HG03108 (cell line): Measurements from ENCODE around the gene FBXL19.

Source experiments
- ATAC-seq: cut with Tn5 transposase; IDR thresholded peaks from one replicate; pipeline ENCODE4 v1.9.1; 2021; ENCODE audit warnings: moderate library complexity; ENCODE audit not compliant: unreplicated experiment

Gene FBXL19

DNA sequence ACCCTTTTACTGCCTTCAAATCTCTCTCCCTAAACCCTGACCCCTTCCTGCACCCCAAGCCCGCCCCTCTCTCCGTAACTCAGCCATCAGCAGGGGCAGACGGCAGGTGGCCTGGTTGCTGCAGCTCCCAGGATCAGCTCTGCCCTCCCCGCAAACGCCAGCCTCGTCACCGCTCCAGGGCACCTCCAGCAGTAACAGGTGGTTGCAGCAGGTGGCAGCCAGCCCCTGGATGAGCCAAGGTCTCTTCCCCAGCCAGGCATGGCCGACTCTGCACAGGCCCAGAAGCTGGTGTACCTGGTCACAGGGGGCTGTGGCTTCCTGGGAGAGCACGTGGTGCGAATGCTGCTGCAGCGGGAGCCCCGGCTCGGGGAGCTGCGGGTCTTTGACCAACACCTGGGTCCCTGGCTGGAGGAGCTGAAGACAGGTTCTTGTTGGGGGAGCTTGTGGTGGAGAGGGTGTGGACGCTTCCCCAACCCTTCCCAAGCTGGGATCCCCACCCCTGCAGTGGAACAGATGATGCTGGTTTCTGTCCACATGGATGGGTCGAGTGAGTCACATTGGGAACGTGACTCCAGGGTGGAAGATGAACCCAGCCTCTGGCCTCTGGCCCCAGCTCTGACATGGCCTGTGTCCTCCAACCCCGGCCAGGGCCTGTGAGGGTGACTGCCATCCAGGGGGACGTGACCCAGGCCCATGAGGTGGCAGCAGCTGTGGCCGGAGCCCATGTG, 62.2 kb downstream of the FBXL19 start:
- no peak for ATAC-seq

DNA sequence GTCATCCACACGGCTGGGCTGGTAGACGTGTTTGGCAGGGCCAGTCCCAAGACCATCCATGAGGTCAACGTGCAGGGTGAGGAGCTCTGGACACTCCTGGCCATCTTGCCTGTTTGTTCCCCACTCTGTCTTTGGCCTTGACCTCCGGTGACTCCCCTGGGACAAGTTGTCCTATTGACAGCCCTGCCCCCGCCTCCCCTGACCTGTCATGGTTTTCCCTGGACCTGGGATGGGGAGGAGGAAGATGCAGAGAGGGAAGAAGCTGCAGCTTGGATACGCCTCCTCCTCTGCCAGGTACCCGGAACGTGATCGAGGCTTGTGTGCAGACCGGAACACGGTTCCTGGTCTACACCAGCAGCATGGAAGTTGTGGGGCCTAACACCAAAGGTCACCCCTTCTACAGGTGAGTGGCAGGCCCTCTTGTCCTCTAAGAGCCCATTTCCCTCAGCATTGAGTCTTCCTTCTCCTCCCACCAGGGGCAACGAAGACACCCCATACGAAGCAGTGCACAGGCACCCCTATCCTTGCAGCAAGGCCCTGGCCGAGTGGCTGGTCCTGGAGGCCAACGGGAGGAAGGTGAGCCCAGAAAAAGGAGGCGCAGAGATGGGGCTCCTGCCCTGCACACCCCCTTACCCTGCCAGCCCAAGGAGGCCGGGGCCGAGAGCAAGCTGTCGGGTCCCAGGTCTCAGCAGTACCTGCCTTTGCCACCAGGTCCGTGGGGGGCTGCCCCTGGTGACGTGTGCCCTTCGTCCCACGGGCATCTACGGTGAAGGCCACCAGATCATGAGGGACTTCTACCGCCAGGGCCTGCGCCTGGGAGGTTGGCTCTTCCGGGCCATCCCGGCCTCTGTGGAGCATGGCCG, 63.0 kb downstream of the FBXL19 start:
- ATAC-seq = no peak

DNA sequence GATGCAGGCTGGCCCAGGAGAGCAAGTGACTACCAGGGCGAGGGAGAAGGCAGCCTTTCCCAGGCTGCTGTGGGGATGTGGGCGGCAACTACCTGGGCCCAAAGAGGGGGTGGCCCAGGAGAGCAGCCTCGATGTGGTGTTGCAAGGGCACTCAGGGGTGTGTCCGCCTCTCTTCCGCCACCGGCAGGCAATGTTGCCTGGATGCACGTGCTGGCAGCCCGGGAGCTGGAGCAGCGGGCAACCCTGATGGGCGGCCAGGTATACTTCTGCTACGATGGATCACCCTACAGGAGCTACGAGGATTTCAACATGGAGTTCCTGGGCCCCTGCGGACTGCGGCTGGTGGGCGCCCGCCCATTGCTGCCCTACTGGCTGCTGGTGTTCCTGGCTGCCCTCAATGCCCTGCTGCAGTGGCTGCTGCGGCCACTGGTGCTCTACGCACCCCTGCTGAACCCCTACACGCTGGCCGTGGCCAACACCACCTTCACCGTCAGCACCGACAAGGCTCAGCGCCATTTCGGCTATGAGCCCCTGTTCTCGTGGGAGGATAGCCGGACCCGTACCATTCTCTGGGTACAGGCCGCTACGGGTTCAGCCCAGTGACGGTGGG, 64.3 kb downstream of the FBXL19 start:
- no peak for ATAC-seq

DNA sequence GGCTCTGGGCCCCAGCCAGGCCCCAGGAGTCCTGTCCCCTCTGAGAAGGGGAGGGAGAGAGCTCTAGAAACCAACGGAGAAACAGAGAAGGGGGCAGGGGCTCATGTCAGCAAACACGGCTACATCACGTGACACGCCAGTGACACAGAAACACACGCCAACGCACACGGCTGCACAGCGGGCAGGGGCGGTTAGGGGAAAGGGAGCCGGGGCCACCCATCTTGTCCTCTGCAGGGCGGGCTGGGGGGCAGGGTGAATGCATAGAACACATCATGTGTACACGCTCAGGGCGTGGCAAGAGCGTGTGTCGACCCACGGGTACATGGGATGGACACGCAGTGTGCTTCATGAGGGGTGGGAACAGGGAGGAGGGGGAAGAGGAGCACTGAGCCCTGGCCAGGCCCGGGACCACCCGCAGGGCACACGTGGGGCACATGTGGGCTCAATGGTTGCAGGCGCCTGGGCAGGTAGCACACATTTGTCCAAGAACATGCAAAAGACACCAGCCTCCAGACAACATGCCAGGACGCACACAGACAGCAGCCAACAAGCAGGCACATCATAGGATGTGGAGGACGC, 66.2 kb downstream of the FBXL19 start:
- ATAC-seq = no peak

DNA sequence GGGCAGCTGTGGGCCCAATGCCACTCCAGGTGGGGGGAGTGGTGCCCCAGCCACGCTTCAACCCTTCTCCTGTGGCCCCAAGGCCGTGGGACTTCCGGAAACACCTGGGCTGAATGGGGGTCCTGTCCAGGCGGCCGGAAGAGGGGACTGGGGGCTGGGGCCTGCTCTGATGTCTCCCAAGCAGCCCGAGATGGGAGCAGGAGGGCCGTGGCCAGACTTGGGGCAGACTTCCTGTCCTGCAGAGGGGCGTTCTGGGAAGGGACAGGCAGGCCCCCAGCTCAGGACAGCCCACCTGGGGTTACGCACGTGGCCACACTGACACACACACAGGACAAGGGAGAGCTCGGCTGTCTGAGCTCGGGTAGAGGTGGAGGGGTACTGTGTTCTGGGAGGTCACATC, 66.7 kb downstream of the FBXL19 start:
- no peak for ATAC-seq

DNA sequence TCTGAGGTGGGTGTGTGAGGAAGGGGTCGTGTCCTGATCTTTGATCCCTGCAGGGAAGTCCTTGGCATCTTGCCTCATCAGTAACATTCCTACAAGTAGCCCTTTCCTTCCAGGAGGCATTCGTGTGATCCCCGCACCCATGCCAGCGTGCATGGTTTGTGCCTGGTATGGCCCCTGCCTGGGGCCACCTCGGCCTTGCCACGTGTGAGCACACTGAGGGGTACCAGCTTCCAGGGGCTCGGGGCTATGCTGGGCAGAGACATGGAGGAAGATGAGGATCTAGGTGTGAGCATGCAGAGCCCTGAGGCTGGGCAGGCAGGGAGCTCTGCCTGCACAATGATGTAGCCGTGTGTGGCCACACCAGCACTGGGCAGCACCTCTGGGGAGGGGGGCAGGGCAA, 67.7 kb downstream of the FBXL19 start:
- no peak for ATAC-seq

DNA sequence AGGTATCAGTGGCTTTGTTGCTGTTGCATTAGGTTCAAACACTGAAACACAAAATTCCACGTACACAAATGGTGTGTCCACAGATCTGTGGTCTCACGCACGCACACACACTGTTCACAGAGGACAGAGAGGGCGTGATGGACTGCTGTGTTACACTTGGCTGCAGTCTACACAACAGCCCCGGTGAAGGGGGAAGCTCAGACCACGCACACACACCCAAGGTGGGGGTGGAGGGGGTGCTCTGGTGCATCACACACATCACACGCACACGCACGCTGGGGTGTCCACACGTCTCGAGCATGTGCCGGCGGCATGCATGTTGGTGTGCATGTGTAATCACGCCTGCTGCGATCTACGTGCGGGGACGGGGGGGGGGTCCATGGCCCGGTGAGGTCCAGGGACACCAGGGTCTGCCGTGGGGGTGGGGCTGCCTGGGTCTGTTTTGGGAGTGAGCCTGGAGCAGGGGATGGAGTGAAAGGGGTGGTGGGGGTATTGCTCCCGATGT, 69.0 kb downstream of the FBXL19 start:
- ATAC-seq = no peak

DNA sequence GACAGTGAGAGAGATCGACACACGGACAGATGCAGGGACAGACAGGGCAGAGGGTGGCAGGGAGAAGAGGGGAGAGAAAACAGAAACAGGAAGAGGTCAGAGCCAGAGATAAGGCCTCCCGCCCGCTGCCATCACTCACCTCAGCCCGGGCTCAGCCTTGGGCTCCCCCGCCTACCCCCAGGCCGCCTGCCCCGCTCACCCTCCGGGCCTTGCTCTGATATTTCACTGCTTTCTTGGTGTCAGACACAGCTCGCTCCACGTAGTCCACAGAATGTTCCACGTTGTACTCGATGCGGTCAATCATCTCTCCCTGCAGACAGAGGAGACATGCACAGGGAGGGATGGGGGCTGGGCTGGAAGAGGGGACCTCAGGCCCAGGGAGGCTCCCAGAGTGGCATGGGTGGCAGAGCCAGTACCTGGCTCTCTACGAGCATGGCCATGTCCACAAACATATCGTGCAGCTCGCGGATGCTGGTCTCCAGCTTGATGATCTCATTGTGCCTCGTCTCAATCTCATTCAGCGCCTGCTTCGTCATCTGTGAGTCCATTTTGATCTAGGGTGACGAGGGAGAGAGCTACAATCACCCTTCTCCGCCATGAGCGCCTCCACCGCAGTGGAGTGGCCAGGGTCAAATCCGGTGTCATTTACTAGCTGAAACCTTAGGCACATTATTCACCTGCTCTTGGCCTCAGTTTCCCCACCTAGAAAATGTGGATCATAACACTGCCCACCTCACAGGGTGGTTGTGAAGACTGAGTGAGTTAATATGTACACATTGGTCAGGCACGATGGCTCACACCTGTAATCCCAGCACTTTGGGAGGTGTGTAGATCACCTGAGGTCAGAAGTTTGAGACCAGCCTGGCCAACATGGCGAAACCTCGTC, 69.8 kb downstream of the FBXL19 start:
- ATAC-seq = no peak

DNA sequence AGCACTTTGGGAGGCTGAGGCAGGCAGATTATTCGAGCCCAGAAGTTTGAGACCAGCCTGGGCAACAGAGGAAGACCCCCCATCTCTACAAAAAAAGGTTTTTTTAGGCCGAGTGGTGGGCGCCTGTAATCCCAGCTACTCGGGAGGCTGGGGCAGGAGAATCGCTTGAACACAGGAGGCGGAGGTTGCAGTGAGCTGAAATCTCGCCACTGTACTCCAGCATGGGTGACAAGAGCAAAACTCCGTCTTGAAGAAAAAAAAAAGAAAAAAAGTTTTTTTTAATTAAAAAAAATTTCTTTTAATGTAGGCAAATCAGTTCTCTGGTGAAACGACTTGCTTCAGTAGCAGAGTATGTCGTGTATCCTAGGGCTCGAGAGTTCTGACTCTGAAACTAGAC, 72.6 kb downstream of the FBXL19 start:
- ATAC-seq = no peak

DNA sequence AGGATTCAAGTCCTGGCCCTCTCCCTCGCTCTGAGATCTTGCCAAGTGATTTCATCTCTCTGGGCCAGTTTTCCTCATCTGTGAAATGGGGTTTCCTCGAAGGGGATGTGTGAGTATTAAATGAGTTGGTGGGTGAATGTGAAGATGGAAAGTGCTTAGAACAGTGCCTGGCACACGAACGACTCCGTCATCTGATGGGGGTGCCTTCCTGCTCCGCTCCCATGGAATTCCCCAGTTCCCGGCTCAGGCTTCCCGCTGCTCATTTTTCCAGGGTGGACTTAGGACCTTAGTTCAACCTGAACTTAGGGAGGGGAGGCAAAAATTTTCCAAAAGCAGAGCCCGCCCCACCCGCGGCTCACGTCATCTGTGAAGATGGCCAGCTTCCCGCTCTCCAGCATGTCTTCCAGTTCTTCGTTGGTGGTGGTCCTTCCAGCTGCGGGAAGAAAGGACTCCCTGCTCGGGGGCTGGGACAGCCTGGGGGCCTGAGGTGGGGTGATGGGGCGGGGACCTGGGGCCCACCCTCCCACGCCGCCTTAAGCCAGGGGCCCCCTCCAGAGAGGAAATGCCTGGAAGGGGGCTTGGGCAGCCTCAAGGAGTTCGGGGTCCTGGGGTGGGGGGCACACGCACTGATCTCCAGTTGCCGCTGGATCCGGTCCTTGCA, 73.1 kb downstream of the FBXL19 start:
- ATAC-seq = no peak

DNA sequence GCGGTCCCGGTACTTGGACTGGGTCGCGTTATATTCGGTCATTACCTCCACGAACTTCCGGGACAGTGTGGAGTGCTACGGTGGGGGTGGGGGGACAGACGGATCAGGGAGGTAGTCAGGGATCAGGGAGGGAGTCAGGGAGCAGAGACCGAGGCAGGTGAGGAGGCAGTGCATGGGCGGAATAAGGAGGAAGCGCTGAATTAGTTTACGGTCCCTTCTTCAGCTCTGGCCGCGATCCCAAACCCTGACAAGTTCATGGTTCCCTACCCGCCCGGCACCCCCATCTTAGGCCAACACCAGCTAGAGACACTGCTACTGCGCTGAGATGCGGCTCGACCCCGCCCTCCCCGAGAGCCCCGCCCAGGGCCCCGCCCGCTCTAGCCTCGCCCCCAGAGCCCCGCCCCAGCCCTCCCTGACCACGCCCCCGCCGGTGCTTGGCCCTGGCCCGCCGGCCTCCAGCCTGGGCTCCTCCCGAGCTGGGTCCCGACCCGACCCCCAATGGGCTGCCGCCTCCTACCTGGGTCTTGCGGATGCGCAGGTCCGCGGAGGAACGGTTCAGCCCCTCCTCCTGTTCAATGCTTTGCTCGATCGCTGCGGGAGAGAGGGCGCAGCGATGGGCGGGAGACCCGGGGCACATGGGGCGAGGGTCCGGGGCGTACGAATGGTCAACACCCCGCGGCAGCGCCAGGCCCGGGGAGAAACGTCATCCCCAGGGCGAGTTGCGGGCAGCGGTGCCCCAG, 73.8 kb downstream of the FBXL19 start:
- no peak for ATAC-seq

DNA sequence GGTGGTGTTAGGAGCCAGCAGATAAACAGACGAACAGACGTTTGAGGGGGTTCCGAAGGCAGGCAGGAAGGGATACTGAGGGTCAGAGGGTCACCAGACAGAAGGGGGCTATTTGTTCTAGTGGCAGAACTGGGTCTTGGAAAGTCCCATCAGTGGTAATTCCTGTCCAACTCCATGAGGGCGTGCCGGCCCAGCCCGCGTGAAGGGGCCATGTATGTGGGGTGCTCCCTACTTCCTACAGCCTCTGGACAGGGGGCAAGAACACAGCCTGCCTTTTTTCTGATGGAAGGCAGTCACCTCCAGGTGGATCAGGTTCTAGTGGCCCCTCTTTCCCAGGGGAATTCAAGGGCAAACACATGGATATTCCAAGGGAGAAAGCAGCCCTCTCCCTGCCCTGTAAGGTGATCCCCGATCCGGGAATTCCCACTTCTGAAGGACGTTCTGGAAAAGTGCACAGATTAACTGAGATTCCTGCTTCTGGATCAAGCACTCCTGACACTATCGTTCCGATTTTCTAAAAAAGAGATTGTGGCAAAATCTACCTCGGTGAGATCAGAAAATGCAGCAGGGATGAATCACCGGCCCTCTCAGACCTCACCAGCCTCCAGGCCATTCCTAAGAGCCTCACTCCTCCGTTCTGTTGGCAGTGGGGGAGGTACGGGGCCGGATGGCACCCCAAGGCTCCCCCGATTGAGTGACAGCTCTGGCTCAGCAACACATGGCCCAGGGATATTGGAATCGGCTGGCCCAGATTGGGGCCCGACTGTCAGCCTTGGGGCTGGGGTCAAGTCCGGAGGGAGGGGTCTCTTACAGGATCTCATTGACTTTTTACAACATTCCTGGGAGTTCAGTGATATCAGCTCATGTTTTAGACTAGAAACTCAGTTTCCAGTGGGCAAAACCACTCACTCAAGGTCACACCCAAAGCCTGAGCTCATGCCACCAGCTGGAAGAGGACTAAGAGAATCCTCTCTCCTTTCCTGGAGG, 74.6 kb downstream of the FBXL19 start:
- no peak for ATAC-seq
